HCT116 (cell line): ENCODE results near the gene PDCL2.

Experiments used
- CEBPB ChIP-seq: IDR thresholded peaks from 2 replicates; pipeline ENCODE4 v1.6.1; 2012; ENCODE audit warnings: low read depth
- EGR1 ChIP-seq: IDR thresholded peaks from 2 replicates; pipeline ENCODE4 v1.6.1; 2012; ENCODE audit warnings: low read depth
- EZH2 ChIP-seq: fragments of 200-600 bp; sonication (generic); IDR thresholded peaks from 2 replicates; pipeline ENCODE4 v1.6.1; 2017; ENCODE audit warnings: antibody characterized with exemption, mixed run types
- FOSL1 ChIP-seq: IDR thresholded peaks from 2 replicates; pipeline ENCODE4 v1.6.1; 2012; ENCODE audit warnings: low read depth
- POLR2A ChIP-seq: IDR thresholded peaks from 2 replicates; pipeline ENCODE4 v1.7.0; 2011; ENCODE audit warnings: borderline replicate concordance; ENCODE audit not compliant: insufficient read depth, insufficient read length; ENCODE audit errors: extremely low read depth
- ZNF274 ChIP-seq: fragments of 200-500 bp; sonication (Bioruptor generic); IDR thresholded peaks from 2 replicates; pipeline ENCODE4 v1.6.1; 2014; ENCODE audit warnings: mild to moderate bottlenecking, low read depth, low read length, inconsistent platforms
- TF ChIP-seq, protein P1 (sequence below): IDR thresholded peaks from 2 replicates; pipeline ENCODE4 v1.6.1; 2012
- TF ChIP-seq, protein P2 (sequence below), 3 experiments: fragments of 200-600 bp in 1 of 3; sonication (generic) in 1 of 3; IDR thresholded peaks in 2 of 3; conservative IDR thresholded peaks in 1 of 3; 2 replicates each; pipeline ENCODE4 v1.5.1; 2012 to 2017; ENCODE audit warnings: low read depth in 2 of 3, low read length in 2 of 3, antibody characterized with exemption in 1 of 3, borderline replicate concordance in 1 of 3, control low read depth in 1 of 3, mild to moderate bottlenecking in 1 of 3, mixed read lengths in 1 of 3, mixed run types in 1 of 3, moderate library complexity in 1 of 3; ENCODE audit not compliant: insufficient read depth in 1 of 3
- TF ChIP-seq, protein P3 (sequence below): IDR thresholded peaks from 2 replicates; pipeline ENCODE4 v1.6.1; 2012

DNA sequence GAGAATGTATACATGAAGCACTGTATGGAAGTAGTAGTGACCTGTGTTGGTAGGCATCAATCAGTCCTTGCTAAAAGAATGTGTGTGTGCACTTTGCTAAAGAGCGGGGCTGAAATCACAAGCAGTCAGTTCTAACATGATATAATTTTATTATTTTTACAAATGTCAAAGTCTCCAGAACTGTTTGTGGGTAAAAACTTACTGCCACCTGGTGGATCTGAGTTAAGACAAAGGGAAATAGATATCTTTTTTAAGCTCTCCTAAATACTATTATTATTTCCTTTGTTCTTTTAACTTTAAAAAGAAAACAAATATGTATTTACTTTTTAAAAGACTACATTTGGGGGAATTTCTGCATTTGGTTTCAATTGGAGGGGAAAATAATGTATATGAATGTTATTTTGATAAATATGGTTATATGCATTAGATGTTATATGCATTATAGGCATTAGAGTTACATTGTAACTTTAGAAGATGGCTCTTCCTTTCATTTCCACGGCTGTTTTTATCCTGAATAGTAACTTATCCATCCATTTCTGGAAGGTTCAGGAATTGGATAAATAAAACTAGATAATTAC is 37.5 kb downstream of the PDCL2 start:
- TF ChIP-seq, protein P1, sequence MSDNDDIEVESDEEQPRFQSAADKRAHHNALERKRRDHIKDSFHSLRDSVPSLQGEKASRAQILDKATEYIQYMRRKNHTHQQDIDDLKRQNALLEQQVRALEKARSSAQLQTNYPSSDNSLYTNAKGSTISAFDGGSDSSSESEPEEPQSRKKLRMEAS = no peak
- TF ChIP-seq, protein P2, sequence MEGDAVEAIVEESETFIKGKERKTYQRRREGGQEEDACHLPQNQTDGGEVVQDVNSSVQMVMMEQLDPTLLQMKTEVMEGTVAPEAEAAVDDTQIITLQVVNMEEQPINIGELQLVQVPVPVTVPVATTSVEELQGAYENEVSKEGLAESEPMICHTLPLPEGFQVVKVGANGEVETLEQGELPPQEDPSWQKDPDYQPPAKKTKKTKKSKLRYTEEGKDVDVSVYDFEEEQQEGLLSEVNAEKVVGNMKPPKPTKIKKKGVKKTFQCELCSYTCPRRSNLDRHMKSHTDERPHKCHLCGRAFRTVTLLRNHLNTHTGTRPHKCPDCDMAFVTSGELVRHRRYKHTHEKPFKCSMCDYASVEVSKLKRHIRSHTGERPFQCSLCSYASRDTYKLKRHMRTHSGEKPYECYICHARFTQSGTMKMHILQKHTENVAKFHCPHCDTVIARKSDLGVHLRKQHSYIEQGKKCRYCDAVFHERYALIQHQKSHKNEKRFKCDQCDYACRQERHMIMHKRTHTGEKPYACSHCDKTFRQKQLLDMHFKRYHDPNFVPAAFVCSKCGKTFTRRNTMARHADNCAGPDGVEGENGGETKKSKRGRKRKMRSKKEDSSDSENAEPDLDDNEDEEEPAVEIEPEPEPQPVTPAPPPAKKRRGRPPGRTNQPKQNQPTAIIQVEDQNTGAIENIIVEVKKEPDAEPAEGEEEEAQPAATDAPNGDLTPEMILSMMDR (IDR thresholded peaks at IDR 0.05 in 2 of 3, conservative IDR thresholded peaks at IDR 0.05 in 1 of 3; ENCODE audit: borderline replicate concordance in 1 of 3, insufficient read depth in 1 of 3, low read depth in 2 of 3, low read length in 2 of 3) = peak; percentile 42 to 81 (median 48)
- no peak for TF ChIP-seq FOSL1
- TF ChIP-seq, protein P3, sequence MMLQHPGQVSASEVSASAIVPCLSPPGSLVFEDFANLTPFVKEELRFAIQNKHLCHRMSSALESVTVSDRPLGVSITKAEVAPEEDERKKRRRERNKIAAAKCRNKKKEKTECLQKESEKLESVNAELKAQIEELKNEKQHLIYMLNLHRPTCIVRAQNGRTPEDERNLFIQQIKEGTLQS = no peak
- TF ChIP-seq CEBPB = no peak
- no peak for TF ChIP-seq POLR2A
- no peak for TF ChIP-seq EGR1
- TF ChIP-seq ZNF274 = no peak
- TF ChIP-seq EZH2 = no peak
